Measurements from ENCODE around the gene PDAP1. TPM values are rescaled to one million over a fixed set of nuclear protein-coding genes. Genes with fewer than 3 reads are reported as not detected.
"Not testable (repeated sequence)": the region's sequence is repeated elsewhere in the genome, so short reads cannot be mapped to it uniquely, and the experiment has no call there.

The PDAP1 gene
- total RNA-seq, 6 experiments from 2014 or later: 36.3 to 52.9 (median 39.6) TPM

DNA sequence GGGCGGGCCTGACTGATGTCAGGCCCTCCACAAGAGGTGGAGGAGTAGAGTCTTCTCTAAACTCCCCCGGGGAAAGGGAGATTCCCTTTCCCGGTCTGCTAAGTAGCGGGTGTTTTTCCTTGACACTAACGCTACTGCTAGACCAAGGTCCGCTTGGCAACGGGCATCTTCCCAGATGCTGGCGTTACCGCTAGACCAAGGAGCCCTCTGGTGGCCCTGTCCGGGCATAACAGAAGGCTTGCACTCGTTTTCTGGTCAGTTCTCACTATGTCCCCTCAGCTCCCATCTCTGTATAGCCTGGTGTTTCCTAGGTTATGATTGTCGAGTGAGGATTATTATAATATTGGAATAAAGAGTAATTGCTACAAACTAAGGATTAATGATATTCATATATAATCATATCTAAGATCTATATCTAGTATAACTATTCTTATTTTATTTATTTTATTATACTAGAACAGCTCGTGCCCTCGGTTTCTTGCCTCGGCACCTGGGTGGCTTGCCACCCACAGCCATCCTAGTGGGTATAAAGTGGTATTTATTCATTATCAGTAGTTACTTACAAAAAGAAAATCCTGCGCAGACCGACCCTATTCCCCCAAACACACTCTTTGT, 7.2 kb upstream of the PDAP1 start:
- H3K9me3 ChIP-seq; H3K27me3 ChIP-seq; intact Hi-C loops (cut with DNase I); H3K4me3 ChIP-seq: not testable (repeated sequence)
- peaks cover 0 to 34% (median 11%) of the 10 kb centered on the region in 4 donors for H3K4me1 ChIP-seq
- H3K36me3 ChIP-seq: peaks cover 0 to 81% (median 38%) of the 10 kb centered on the region in 4 donors
- peak overlapping the region in 2 of 3 donors; percentile 25 to 56 for H3K27ac ChIP-seq
- TF ChIP-seq, protein P1, sequence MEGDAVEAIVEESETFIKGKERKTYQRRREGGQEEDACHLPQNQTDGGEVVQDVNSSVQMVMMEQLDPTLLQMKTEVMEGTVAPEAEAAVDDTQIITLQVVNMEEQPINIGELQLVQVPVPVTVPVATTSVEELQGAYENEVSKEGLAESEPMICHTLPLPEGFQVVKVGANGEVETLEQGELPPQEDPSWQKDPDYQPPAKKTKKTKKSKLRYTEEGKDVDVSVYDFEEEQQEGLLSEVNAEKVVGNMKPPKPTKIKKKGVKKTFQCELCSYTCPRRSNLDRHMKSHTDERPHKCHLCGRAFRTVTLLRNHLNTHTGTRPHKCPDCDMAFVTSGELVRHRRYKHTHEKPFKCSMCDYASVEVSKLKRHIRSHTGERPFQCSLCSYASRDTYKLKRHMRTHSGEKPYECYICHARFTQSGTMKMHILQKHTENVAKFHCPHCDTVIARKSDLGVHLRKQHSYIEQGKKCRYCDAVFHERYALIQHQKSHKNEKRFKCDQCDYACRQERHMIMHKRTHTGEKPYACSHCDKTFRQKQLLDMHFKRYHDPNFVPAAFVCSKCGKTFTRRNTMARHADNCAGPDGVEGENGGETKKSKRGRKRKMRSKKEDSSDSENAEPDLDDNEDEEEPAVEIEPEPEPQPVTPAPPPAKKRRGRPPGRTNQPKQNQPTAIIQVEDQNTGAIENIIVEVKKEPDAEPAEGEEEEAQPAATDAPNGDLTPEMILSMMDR (IDR thresholded peaks at IDR 0.05): peak; percentile 67 to 82 (median 75)
- WGBS (ENCODE audit: insufficient coverage, low coverage, low lambda C conversion rate, missing lambda C conversion rate): 41% methylated on average over 8 of the region's 17 CpGs
- DNase-seq (peak; percentile 74 to 86 (median 81)), ATAC-seq (peak in 3 of 4 donors; percentile 41 to 54 (median 50))

DNA sequence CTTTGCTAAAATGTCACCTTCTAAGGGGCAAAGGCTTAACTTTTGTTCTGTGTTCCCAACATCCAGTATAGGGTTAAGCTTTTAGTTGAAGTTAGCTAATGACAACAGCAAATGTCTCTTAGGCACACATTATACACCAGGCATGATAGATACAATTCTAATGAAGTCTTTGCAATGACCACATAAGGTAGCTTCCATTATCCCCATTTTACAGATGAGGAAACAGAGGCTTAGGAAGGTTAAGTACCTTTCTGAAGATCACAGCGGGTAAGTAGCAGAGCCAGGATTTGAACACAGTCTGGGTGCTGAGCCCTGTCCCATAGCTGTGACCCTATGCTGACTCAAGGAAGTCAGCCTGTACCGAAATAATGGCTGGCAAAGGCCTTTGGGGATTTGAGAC, 2.2 kb upstream of the PDAP1 start:
- H3K36me3 ChIP-seq: peaks cover 0 to 43% (median 12%) of the 10 kb centered on the region in 4 donors

DNA sequence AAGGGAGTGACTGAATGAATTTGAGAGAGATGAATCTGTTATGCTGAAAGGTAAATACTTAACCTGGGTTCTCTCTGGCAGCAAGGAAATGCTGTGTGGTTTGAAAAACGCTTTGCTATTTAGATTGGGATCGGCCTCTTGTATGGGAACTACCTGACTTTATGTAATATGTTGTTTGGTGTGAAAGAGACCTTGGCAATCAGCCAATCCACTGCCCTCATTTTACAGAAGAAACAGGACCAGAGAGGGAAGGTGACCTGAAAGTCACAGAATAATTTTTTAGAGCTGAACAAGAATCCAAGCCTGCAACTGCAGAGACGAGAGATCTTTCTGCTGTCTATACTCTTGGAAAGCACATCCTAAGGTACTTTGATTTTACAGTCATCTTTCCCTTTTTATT, 1.4 kb upstream of the PDAP1 start:
- H3K27ac ChIP-seq: no peak overlapping the region
- peaks cover 0 to 20% (median 12%) of the 10 kb centered on the region in 4 donors for H3K4me1 ChIP-seq
- 7% methylated on average over 3 of the region's 3 CpGs for WGBS (ENCODE audit: insufficient coverage, low coverage, low lambda C conversion rate, missing lambda C conversion rate)
- intact Hi-C loops (cut with DNase I): no loop called here
- H3K36me3 ChIP-seq: peaks cover 0 to 39% (median 11%) of the 10 kb centered on the region in 4 donors
- H3K4me3 ChIP-seq: peak overlapping the region; percentile 98 to 100 (median 100)
- no peaks in the 10 kb centered on the region for H3K27me3 ChIP-seq
- DNase-seq (no peak), ATAC-seq (no peak)
- H3K9me3 ChIP-seq: no peaks in the 10 kb centered on the region
- TF ChIP-seq POLR2A (IDR thresholded peaks at IDR 0.05): no peak
- TF ChIP-seq, protein P1 (IDR thresholded peaks at IDR 0.05): no peak

More for the DNA sequence above, 2.2 kb upstream of the PDAP1 start:
- Histone ChIP-seq H3K4me3 (no peak overlapping the region), H3K27me3 (no peaks in the 10 kb centered on the region), H3K27ac (no peak overlapping the region), H3K9me3 (no peaks in the 10 kb centered on the region), H3K4me1 (peaks cover 0 to 26% (median 15%) of the 10 kb centered on the region in 4 donors)
- 100% methylated on average over 2 of the region's 2 CpGs for WGBS (ENCODE audit: insufficient coverage, low coverage, low lambda C conversion rate, missing lambda C conversion rate)
- no peak for DNase-seq
- intact Hi-C loops (cut with DNase I): no loop called here
- TF ChIP-seq, protein P1 (IDR thresholded peaks at IDR 0.05): no peak
- ATAC-seq: no peak

DNA sequence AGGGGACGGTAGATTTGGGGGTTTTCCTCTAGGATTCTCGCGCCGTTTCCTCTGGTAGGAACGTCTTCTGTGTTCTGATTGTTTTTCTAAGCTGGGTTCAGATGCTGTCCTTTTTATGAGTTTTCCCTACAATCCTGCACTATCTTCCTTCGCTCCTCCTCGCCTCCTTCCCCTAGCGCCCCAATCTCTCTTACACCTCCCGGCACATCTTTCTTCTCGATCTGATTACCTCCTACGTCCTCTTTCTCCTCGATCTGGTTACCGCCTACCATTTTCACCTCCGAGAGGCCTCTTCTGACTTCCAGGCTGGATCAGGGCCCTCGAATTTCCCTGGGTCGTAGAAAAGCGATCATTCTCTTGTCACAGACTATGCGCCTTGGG, 785 bp upstream of the PDAP1 start:
- intact Hi-C loops (cut with DNase I): no loop called here
- under 1% methylated on average over 18 of the region's 18 CpGs for WGBS (ENCODE audit: insufficient coverage, low coverage, low lambda C conversion rate, missing lambda C conversion rate)
- DNase-seq (no peak), ATAC-seq (no peak)
- Histone ChIP-seq H3K4me3 (peak overlapping the region; percentile 98 to 100 (median 100)), H3K27me3 (no peaks in the 10 kb centered on the region), H3K27ac (peak overlapping the region; percentile 97 to 99 (median 99)), H3K36me3 (peaks cover 0 to 33% (median 10%) of the 10 kb centered on the region in 4 donors), H3K4me1 (peaks cover 0 to 19% (median 11%) of the 10 kb centered on the region in 4 donors), H3K9me3 (no peaks in the 10 kb centered on the region)
- TF ChIP-seq POLR2A (IDR thresholded peaks at IDR 0.05): no peak
- TF ChIP-seq, protein P1 (IDR thresholded peaks at IDR 0.05): no peak

Data from right lobe of liver (tissue), 6 donors.